ENCODE data around the gene STAM2.

The STAM2 gene

GRCh38 chr2:152126664-152127063, 48.9 kb downstream of the STAM2 start:
- H3K36me3 ChIP-seq (replicated peaks; ENCODE audit: insufficient read depth, low read length), result no peaks in the 10 kb centered on the region; the same call in 1 of the 2 replicates
- H3K27ac ChIP-seq (ENCODE audit: low read length), result no peak overlapping the region
- no peaks in the 10 kb centered on the region for H3K9me3 ChIP-seq (replicated peaks; ENCODE audit: insufficient read depth, low read length)
- DNase-seq, result peak; percentile 14
- H2AFZ ChIP-seq (ENCODE audit: low read length), result 0 out of 2 replicates have a peak overlapping the region, but pooled peaks have one; percentile 42
- no peaks in the 10 kb centered on the region for H3K79me2 ChIP-seq (ENCODE audit: low read length)
- no peaks in the 10 kb centered on the region for H3K27me3 ChIP-seq (replicated peaks; ENCODE audit: insufficient read depth, low read length)
- no peaks in the 10 kb centered on the region for H3K9me2 ChIP-seq (replicated peaks; ENCODE audit: insufficient read depth, low read length)
- H3F3A ChIP-seq (ENCODE audit: insufficient read depth, low read length), result no peaks in the 10 kb centered on the region
- TF ChIP-seq EZH2phosphoT487 (IDR thresholded peaks at IDR 0.05; ENCODE audit: low read length), result no peak
- no peak for TF ChIP-seq CTCF (IDR thresholded peaks at IDR 0.05; ENCODE audit: low read length)
- TF ChIP-seq EZH2 (optimal IDR thresholded peaks at IDR 0.05; ENCODE audit: low read depth, low read length), result no peak
- no peak overlapping the region for H3K9ac ChIP-seq (ENCODE audit: low read length)
- no peaks in the 10 kb centered on the region for H4K20me1 ChIP-seq (ENCODE audit: insufficient read depth, low read length)
- no peak overlapping the region for H3K4me2 ChIP-seq (ENCODE audit: low read depth, low read length)
- no peak overlapping the region for H3K4me3 ChIP-seq (ENCODE audit: low read length)
- no peaks in the 10 kb centered on the region for H3K4me1 ChIP-seq (ENCODE audit: low read length)

GRCh38 chr2:152122161-152122560, 53.4 kb downstream of the STAM2 start:
- Histone ChIP-seq H3K27ac (ENCODE audit: low read length) (no peak overlapping the region), H3K9ac (ENCODE audit: low read length) (no peak overlapping the region), H3K9me2 (replicated peaks; ENCODE audit: insufficient read depth, low read length) (no peaks in the 10 kb centered on the region), H3K36me3 (replicated peaks; ENCODE audit: insufficient read depth, low read length) (no peaks in the 10 kb centered on the region; the same call in 1 of the 2 replicates), H3K27me3 (replicated peaks; ENCODE audit: insufficient read depth, low read length) (no peaks in the 10 kb centered on the region), H3K4me1 (ENCODE audit: low read length) (no peaks in the 10 kb centered on the region), H3K4me3 (ENCODE audit: low read length) (no peak overlapping the region), H3K9me3 (replicated peaks; ENCODE audit: insufficient read depth, low read length) (no peaks in the 10 kb centered on the region), H3K4me2 (ENCODE audit: low read depth, low read length) (no peak overlapping the region), H3F3A (ENCODE audit: insufficient read depth, low read length) (no peaks in the 10 kb centered on the region), H4K20me1 (ENCODE audit: insufficient read depth, low read length) (no peaks in the 10 kb centered on the region), H3K79me2 (ENCODE audit: low read length) (no peaks in the 10 kb centered on the region), H2AFZ (ENCODE audit: low read length) (no peak overlapping the region)
- no peak for TF ChIP-seq EZH2 (optimal IDR thresholded peaks at IDR 0.05; ENCODE audit: low read depth, low read length)
- TF ChIP-seq EZH2phosphoT487 (IDR thresholded peaks at IDR 0.05; ENCODE audit: low read length), result no peak
- no peak for DNase-seq

GRCh38 chr2:152120430-152120829, 55.1 kb downstream of the STAM2 start:
- Histone ChIP-seq H3K27ac (ENCODE audit: low read length) (no peak overlapping the region), H2AFZ (ENCODE audit: low read length) (no peak overlapping the region), H3K36me3 (replicated peaks; ENCODE audit: insufficient read depth, low read length) (no peaks in the 10 kb centered on the region), H3K27me3 (replicated peaks; ENCODE audit: insufficient read depth, low read length) (no peaks in the 10 kb centered on the region), H3F3A (ENCODE audit: insufficient read depth, low read length) (no peaks in the 10 kb centered on the region), H3K4me1 (ENCODE audit: low read length) (no peaks in the 10 kb centered on the region), H3K79me2 (ENCODE audit: low read length) (no peaks in the 10 kb centered on the region), H3K9me2 (replicated peaks; ENCODE audit: insufficient read depth, low read length) (no peaks in the 10 kb centered on the region), H3K4me3 (ENCODE audit: low read length) (no peak overlapping the region), H3K9ac (ENCODE audit: low read length) (no peak overlapping the region), H3K4me2 (ENCODE audit: low read depth, low read length) (no peak overlapping the region), H4K20me1 (ENCODE audit: insufficient read depth, low read length) (no peaks in the 10 kb centered on the region), H3K9me3 (replicated peaks; ENCODE audit: insufficient read depth, low read length) (no peaks in the 10 kb centered on the region)
- TF ChIP-seq CTCF (IDR thresholded peaks at IDR 0.05; ENCODE audit: low read length) (no peak), EZH2 (optimal IDR thresholded peaks at IDR 0.05; ENCODE audit: low read depth, low read length) (no peak), EZH2phosphoT487 (IDR thresholded peaks at IDR 0.05; ENCODE audit: low read length) (no peak)
- no peak for DNase-seq

- Histone ChIP-seq H3F3A (ENCODE audit: insufficient read depth, low read length) (no peaks in the 10 kb centered on the region), H3K27me3 (replicated peaks; ENCODE audit: insufficient read depth, low read length) (no peaks in the 10 kb centered on the region), H3K4me3 (ENCODE audit: low read length) (no peak overlapping the region), H3K9ac (ENCODE audit: low read length) (no peak overlapping the region), H2AFZ (ENCODE audit: low read length) (no peak overlapping the region), H3K4me2 (ENCODE audit: low read depth, low read length) (no peak overlapping the region), H3K79me2 (ENCODE audit: low read length) (no peaks in the 10 kb centered on the region), H3K9me2 (replicated peaks; ENCODE audit: insufficient read depth, low read length) (no peaks in the 10 kb centered on the region), H4K20me1 (ENCODE audit: insufficient read depth, low read length) (no peaks in the 10 kb centered on the region), H3K27ac (ENCODE audit: low read length) (no peak overlapping the region), H3K36me3 (replicated peaks; ENCODE audit: insufficient read depth, low read length) (no peaks in the 10 kb centered on the region), H3K9me3 (replicated peaks; ENCODE audit: insufficient read depth, low read length) (no peaks in the 10 kb centered on the region), H3K4me1 (ENCODE audit: low read length) (no peaks in the 10 kb centered on the region)
- TF ChIP-seq EZH2phosphoT487 (IDR thresholded peaks at IDR 0.05; ENCODE audit: low read length) (no peak), EZH2 (optimal IDR thresholded peaks at IDR 0.05; ENCODE audit: low read depth, low read length) (no peak), CTCF (IDR thresholded peaks at IDR 0.05; ENCODE audit: low read length) (no peak)
- no peak for DNase-seq
Observed at GRCh38 chr2:152115952-152116351, 59.6 kb downstream of the STAM2 start.
